OCI-LY7 (cell line): ENCODE results near the gene SLC4A11. TPM values are rescaled to one million over a fixed set of nuclear protein-coding genes. Genes with fewer than 3 reads are reported as not detected.

ENCODE experiments used
- Bru-seq: library from RNA; stranded (reverse); fragments of 400-500 nt; gene quantifications from one replicate; lab custom pipeline; 2021; lab: Mats Ljungman, UMichigan
- BruChase-seq, 2 experiments: library from RNA; stranded (reverse); fragments of 400-500 nt; gene quantifications; one replicate each; lab custom pipeline; 2021; lab: Mats Ljungman, UMichigan
- BruUV-seq: library from RNA; stranded (reverse); fragments of 400-500 nt; replicated peaks from 2 replicates; lab custom pipeline; 2021; lab: Mats Ljungman, UMichigan
- CTCF ChIA-PET: fragments of 300-600 bp; sonication (Branson Sonifier 250); formaldehyde crosslinking; loops from one replicate; lab custom pipeline; 2022; ENCODE audit warnings: antibody characterized with exemption; ENCODE audit not compliant: unreplicated experiment; lab: Charles Lee
- POLR2A ChIA-PET: fragments of 300-600 bp; sonication (Branson Sonifier 250); formaldehyde crosslinking; loops from one replicate; lab custom pipeline; 2022; ENCODE audit warnings: antibody characterized with exemption; lab: Charles Lee
- DNase-seq: peaks from one replicate; pipeline ENCODE4 v3.0.0-alpha.2; 2015; ENCODE audit warnings: low spot score
- H2AFZ ChIP-seq: fragments of 200-600 bp; sonication (generic), shearing (Covaris generic); 2 replicates; pipeline ENCODE4 v1.6.1; 2014; ENCODE audit warnings: mild to moderate bottlenecking, antibody characterized with exemption, low read length, moderate library complexity
- H3K27ac ChIP-seq: fragments of 200-600 bp; sonication (generic); 2 replicates; pipeline ENCODE4 v1.5.1; 2014; ENCODE audit warnings: mixed run types, low read depth, mild to moderate bottlenecking, moderate library complexity, low read length, inconsistent platforms; ENCODE audit not compliant: poor library complexity, severe bottlenecking
- H3K36me3 ChIP-seq: fragments of 200-600 bp; sonication (generic); 2 replicates; pipeline ENCODE4 v1.6.1; 2014; ENCODE audit warnings: mild to moderate bottlenecking, antibody characterized with exemption, low read length, moderate library complexity, mixed read lengths; ENCODE audit not compliant: insufficient read depth
- H3K4me1 ChIP-seq: fragments of 200-600 bp; sonication (generic); 2 replicates; pipeline ENCODE4 v1.5.1; 2014; ENCODE audit warnings: mild to moderate bottlenecking, low read length; ENCODE audit not compliant: insufficient read depth, poor library complexity, severe bottlenecking
- H3K4me2 ChIP-seq: fragments of 200-600 bp; sonication (generic); 2 replicates; pipeline ENCODE4 v1.6.1; 2014; ENCODE audit warnings: mild to moderate bottlenecking, low read length
- H3K4me3 ChIP-seq: fragments of 200-600 bp; sonication (generic); 2 replicates; pipeline ENCODE4 v1.5.1; 2014; ENCODE audit warnings: mild to moderate bottlenecking, low read depth, low read length; ENCODE audit not compliant: poor library complexity, severe bottlenecking
- H3K79me2 ChIP-seq: fragments of 200-600 bp; sonication (generic); 2 replicates; pipeline ENCODE4 v1.6.1; 2016; ENCODE audit warnings: low read depth, mild to moderate bottlenecking, low read length, moderate library complexity, mixed read lengths; ENCODE audit not compliant: insufficient read depth
- H3K9me2 ChIP-seq: fragments of 200-600 bp; sonication (generic); 2 replicates; pipeline ENCODE4 v1.6.1; 2016; ENCODE audit warnings: mild to moderate bottlenecking, low read length, mixed read lengths; ENCODE audit not compliant: insufficient read depth
- H3K9me3 ChIP-seq: fragments of 200-600 bp; sonication (generic); 2 replicates; pipeline ENCODE4 v1.6.1; 2014; ENCODE audit warnings: mild to moderate bottlenecking, mixed run types, low read length, mixed read lengths
- H4K20me1 ChIP-seq: fragments of 200-600 bp; sonication (generic); 2 replicates; pipeline ENCODE4 v1.6.1; 2014; ENCODE audit warnings: mild to moderate bottlenecking, antibody characterized with exemption, low read length, moderate library complexity, mixed read lengths; ENCODE audit not compliant: insufficient read depth
- EZH2phosphoT487 ChIP-seq: fragments of 200-600 bp; sonication (generic); IDR thresholded peaks from 2 replicates; pipeline ENCODE4 v1.6.1; 2018; ENCODE audit warnings: low read depth, borderline replicate concordance, mild to moderate bottlenecking, mixed run types, antibody characterized with exemption, low read length, moderate library complexity, mixed read lengths
- intact Hi-C: fragments of 100-400 bp; cut with micrococcal nuclease; formaldehyde crosslinking; loops from one replicate; pipeline ENCODE4 v1.10.0; 2022; ENCODE audit not compliant: unreplicated experiment
- long read RNA-seq: library from polyadenylated mRNA; stranded (forward); transcript quantifications from one replicate; pipeline ENCODE4 v2.0.0, GENCODE V29; 2022
- total RNA-seq, 2 experiments: library from RNA; depleted of rRNA in 1 of 2; stranded (reverse); fragments of >200 nt in 1 of 2; shearing (Covaris generic) in 1 of 2; gene quantifications; 2 replicates each; pipeline ENCODE4 v1.2.3, GENCODE V29; 2014 to 2022
- TF ChIP-seq, protein P1 (sequence below): fragments of 200-600 bp; sonication (generic); conservative IDR thresholded peaks from 2 replicates; pipeline ENCODE4 v1.5.1; 2014; ENCODE audit warnings: mild to moderate bottlenecking, antibody characterized with exemption, low read length, moderate library complexity, mixed read lengths

SLC4A11 gene
- total RNA-seq (2014; rRNA removed; shearing (Covaris generic)) (4.2 and 4.4 TPM in 2 replicates), total RNA-seq (2022) (26.9 and 27.5 TPM in 2 replicates), Bru-seq, nascent RNA (percentile 46 among the genes with signal in this experiment), BruChase-seq, experiment 1, labeled RNA remaining after a 6-hour chase (percentile 56 among the genes with signal in this experiment), BruChase-seq, experiment 2, labeled RNA remaining after a 2-hour chase (percentile 58 among the genes with signal in this experiment)
- long read RNA-seq, transcript SLC4A11-208 (20 exons, 3,046 nt) = major isoform, 7 of 29 reads
- long read RNA-seq, partial matches to known transcripts = 5 of 29 reads
- long read RNA-seq, other reads (novel, unspliced or antisense) = 13 of 29 reads

GRCh38 chr20:3239026-3239866 is at the start of gene SLC4A11:
SLC4A11 (minus strand) TSS chr20:3239190; CDS start chr20:3239137, 53 bp downstream.
- H3K4me1 ChIP-seq = peaks cover 11% of the 10 kb centered on the region
- DNase-seq = peak; percentile 68
- no peaks in the 10 kb centered on the region for H3K9me3 ChIP-seq
- intact Hi-C loops = no loop called here
- H3K4me3 ChIP-seq = peak within 1 kb of the TSS; percentile 73
- H3K36me3 ChIP-seq = no peaks in the 10 kb centered on the region
- TF ChIP-seq, protein P1, sequence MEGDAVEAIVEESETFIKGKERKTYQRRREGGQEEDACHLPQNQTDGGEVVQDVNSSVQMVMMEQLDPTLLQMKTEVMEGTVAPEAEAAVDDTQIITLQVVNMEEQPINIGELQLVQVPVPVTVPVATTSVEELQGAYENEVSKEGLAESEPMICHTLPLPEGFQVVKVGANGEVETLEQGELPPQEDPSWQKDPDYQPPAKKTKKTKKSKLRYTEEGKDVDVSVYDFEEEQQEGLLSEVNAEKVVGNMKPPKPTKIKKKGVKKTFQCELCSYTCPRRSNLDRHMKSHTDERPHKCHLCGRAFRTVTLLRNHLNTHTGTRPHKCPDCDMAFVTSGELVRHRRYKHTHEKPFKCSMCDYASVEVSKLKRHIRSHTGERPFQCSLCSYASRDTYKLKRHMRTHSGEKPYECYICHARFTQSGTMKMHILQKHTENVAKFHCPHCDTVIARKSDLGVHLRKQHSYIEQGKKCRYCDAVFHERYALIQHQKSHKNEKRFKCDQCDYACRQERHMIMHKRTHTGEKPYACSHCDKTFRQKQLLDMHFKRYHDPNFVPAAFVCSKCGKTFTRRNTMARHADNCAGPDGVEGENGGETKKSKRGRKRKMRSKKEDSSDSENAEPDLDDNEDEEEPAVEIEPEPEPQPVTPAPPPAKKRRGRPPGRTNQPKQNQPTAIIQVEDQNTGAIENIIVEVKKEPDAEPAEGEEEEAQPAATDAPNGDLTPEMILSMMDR = no peak
- TF ChIP-seq EZH2phosphoT487 = no peak
- ChIA-PET CTCF (no interaction called here), POLR2A (interaction anchor here (0.6 kb wide), 1 partner anchor 28 kb away, joined by 4 read pairs; no protein-coding TSS in a partner anchor)
- peak within 1 kb of the TSS; percentile 92 for H3K4me2 ChIP-seq
- no peaks in the 10 kb centered on the region for H3K79me2 ChIP-seq
- H3K9me2 ChIP-seq = no peaks in the 10 kb centered on the region
- H2AFZ ChIP-seq = peak within 1 kb of the TSS; percentile 63
- no peaks in the 10 kb centered on the region for H4K20me1 ChIP-seq
- no peak within 1 kb of the TSS for H3K27ac ChIP-seq
- no TSS peak for BruUV-seq

GRCh38 chr20:3283222-3283820 is 44.3 kb upstream of the SLC4A11 start:
- no peak for TF ChIP-seq EZH2phosphoT487
- TF ChIP-seq, protein P1 = no peak
- Histone ChIP-seq H3K4me2 (no peak overlapping the region), H3K36me3 (no peaks in the 10 kb centered on the region), H3K79me2 (no peaks in the 10 kb centered on the region), H2AFZ (no peak overlapping the region), H3K9me3 (no peaks in the 10 kb centered on the region), H4K20me1 (no peaks in the 10 kb centered on the region), H3K9me2 (no peaks in the 10 kb centered on the region), H3K4me3 (no peak overlapping the region), H3K4me1 (no peaks in the 10 kb centered on the region), H3K27ac (no peak overlapping the region)
- DNase-seq = no peak
- CTCF ChIA-PET = no interaction called here
- POLR2A ChIA-PET = no interaction called here
- intact Hi-C loops = no loop called here
- BruUV-seq = no TSS peak
